Breast epithelium (tissue), 3 donors: ENCODE data around the gene PCIF1.

Experiments used
- POLR2A ChIP-seq: fragments of 450-650 bp; IDR thresholded peaks from one replicate; pipeline ENCODE4 v1.6.1; 2016; ENCODE audit warnings: antibody characterized with exemption, mild to moderate bottlenecking, moderate library complexity
- TF ChIP-seq, protein P1 (sequence below), 3 donors: fragments of 450-650 bp; IDR thresholded peaks; one replicate each; pipeline ENCODE4 v1.5.1; 2016 to 2017; ENCODE audit warnings: antibody characterized with exemption in 3 of 3, mild to moderate bottlenecking in 3 of 3, moderate library complexity in 3 of 3

DNA sequence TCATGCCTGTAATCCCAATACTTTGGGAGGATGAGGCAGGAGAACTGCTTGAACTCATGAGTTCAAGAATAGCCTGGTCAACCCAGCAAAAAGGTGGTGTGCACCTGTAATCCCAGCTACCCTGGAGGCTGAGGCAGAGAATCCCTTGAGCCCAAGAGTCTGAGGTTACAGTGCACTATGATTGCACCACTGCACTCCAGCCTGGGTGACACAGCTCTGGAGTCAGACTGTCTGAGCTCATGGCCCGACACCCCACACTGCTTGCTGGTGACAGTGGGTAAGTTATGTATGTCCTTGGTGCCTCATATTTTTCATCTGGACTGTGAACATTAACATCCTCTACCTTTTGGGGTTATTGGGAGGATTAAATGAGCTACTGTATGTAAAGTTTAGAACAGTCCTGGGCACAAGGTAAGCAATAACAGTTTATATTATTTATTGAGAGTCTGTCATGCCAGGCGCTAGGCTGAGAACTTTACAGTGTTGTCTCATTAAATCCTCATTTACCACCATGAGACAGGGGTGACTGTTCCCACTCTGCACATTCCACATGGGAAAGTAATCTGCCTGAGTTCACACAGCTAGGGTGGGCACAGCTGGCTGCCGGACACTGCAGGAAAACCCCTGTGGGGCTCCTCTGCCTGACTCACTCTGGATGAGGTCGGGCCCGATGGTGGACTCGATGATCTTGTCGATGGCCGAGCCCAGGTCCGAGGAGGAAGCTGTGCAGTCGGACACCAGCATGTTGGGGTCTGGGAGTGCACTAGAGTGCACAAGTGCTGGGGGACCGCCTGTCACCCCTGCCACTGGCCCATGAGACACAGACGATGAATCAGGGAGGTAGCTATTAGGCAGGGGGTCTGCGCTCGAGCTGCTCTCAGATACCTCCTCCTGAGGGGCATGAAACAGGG is 34.6 kb downstream of the PCIF1 start:
- no peak for TF ChIP-seq POLR2A
- TF ChIP-seq, protein P1, sequence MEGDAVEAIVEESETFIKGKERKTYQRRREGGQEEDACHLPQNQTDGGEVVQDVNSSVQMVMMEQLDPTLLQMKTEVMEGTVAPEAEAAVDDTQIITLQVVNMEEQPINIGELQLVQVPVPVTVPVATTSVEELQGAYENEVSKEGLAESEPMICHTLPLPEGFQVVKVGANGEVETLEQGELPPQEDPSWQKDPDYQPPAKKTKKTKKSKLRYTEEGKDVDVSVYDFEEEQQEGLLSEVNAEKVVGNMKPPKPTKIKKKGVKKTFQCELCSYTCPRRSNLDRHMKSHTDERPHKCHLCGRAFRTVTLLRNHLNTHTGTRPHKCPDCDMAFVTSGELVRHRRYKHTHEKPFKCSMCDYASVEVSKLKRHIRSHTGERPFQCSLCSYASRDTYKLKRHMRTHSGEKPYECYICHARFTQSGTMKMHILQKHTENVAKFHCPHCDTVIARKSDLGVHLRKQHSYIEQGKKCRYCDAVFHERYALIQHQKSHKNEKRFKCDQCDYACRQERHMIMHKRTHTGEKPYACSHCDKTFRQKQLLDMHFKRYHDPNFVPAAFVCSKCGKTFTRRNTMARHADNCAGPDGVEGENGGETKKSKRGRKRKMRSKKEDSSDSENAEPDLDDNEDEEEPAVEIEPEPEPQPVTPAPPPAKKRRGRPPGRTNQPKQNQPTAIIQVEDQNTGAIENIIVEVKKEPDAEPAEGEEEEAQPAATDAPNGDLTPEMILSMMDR (IDR thresholded peaks at IDR 0.05) = no peak
